ENCODE results near the gene ARHGAP10. TPM values are rescaled to one million over a fixed set of nuclear protein-coding genes. Genes with fewer than 3 reads are reported as not detected.

The ARHGAP10 gene
- total RNA-seq, 1 donor from 2014 or later: 10.9 TPM

- H3K4me3 ChIP-seq (ENCODE audit: low read depth, low read length): no peak overlapping the region
- no peak for TF ChIP-seq CTCF (conservative IDR thresholded peaks at IDR 0.05; ENCODE audit: low read depth, low read length)
- no peak for DNase-seq (ENCODE audit: low read depth)
Observed at GRCh38 chr4:147848634-147849033, 116.7 kb downstream of the ARHGAP10 start.

- no peak overlapping the region for H3K4me3 ChIP-seq (ENCODE audit: low read depth, low read length)
- no peak for DNase-seq (ENCODE audit: low read depth)
- no peak for TF ChIP-seq CTCF (conservative IDR thresholded peaks at IDR 0.05; ENCODE audit: low read depth, low read length)
Observed at GRCh38 chr4:147851135-147851534, 119.2 kb downstream of the ARHGAP10 start.

- no peak for TF ChIP-seq CTCF (conservative IDR thresholded peaks at IDR 0.05; ENCODE audit: low read depth, low read length)
- no peak for DNase-seq (ENCODE audit: low read depth)
- H3K4me3 ChIP-seq (ENCODE audit: low read depth, low read length): no peak overlapping the region
Observed at GRCh38 chr4:147853706-147854105, 121.8 kb downstream of the ARHGAP10 start.

GRCh38 chr4:147854154-147854553, 122.3 kb downstream of the ARHGAP10 start:
- no peak overlapping the region for H3K4me3 ChIP-seq (ENCODE audit: low read depth, low read length)
- no peak for TF ChIP-seq CTCF (conservative IDR thresholded peaks at IDR 0.05; ENCODE audit: low read depth, low read length)
- DNase-seq (ENCODE audit: low read depth): no peak

- H3K4me3 ChIP-seq (ENCODE audit: low read depth, low read length): no peak overlapping the region
- no peak for DNase-seq (ENCODE audit: low read depth)
- TF ChIP-seq CTCF (conservative IDR thresholded peaks at IDR 0.05; ENCODE audit: low read depth, low read length): no peak
Observed at GRCh38 chr4:147855571-147856009, 123.7 kb downstream of the ARHGAP10 start.

GRCh38 chr4:147860960-147861359, 129.1 kb downstream of the ARHGAP10 start:
- no peak for TF ChIP-seq CTCF (conservative IDR thresholded peaks at IDR 0.05; ENCODE audit: low read depth, low read length)
- DNase-seq (ENCODE audit: low read depth): no peak

GRCh38 chr4:147862043-147862692, 130.3 kb downstream of the ARHGAP10 start:
- no peak for DNase-seq (ENCODE audit: low read depth)
- no peak overlapping the region for H3K4me3 ChIP-seq (ENCODE audit: low read depth, low read length)
- TF ChIP-seq CTCF (conservative IDR thresholded peaks at IDR 0.05; ENCODE audit: low read depth, low read length): no peak

More at GRCh38 chr4:147860960-147861359, 129.1 kb downstream of the ARHGAP10 start:
- H3K4me3 ChIP-seq (ENCODE audit: low read depth, low read length): no peak overlapping the region

Data from epithelial cell of proximal tubule (primary cell).